H9 (cell line): Measurements from ENCODE around the gene IL4. TPM values are rescaled to one million over a fixed set of nuclear protein-coding genes. Genes with fewer than 3 reads are reported as not detected.

ENCODE experiments used
- DNase-seq: peaks from one replicate; pipeline ENCODE4 v3.0.0-alpha.2; 2017
- H2AFZ ChIP-seq: one replicate; pipeline ENCODE4 v1.6.1; 2013; ENCODE audit warnings: mild to moderate bottlenecking, low read length, control low read depth, moderate library complexity
- H2AK5ac ChIP-seq: 2 replicates; pipeline ENCODE4 v1.6.1; 2013; ENCODE audit warnings: low read length, control low read depth, mixed read lengths; ENCODE audit not compliant: insufficient read length
- H2BK120ac ChIP-seq: one replicate; pipeline ENCODE4 v1.6.1; 2013; ENCODE audit warnings: low read depth, mild to moderate bottlenecking, low read length, control low read depth, inconsistent platforms; ENCODE audit not compliant: poor library complexity, severe bottlenecking
- H2BK12ac ChIP-seq: 2 replicates; pipeline ENCODE4 v1.6.1; 2013; ENCODE audit warnings: low read length, control low read depth, mixed read lengths, low read depth; ENCODE audit not compliant: insufficient read length
- H2BK15ac ChIP-seq: 2 replicates; pipeline ENCODE4 v1.6.1; 2013; ENCODE audit warnings: low read depth, low read length, control low read depth
- H2BK20ac ChIP-seq: one replicate; pipeline ENCODE4 v1.6.1; 2013; ENCODE audit warnings: low read depth, mild to moderate bottlenecking, low read length, control low read depth, inconsistent platforms; ENCODE audit not compliant: poor library complexity, severe bottlenecking
- H2BK5ac ChIP-seq: 2 replicates; pipeline ENCODE4 v1.6.1; 2013; ENCODE audit warnings: low read length, control low read depth, mixed read lengths; ENCODE audit not compliant: insufficient read length
- H3K14ac ChIP-seq: 2 replicates; pipeline ENCODE4 v1.6.1; 2013; ENCODE audit warnings: low read length, control low read depth; ENCODE audit not compliant: insufficient read depth
- H3K18ac ChIP-seq: 2 replicates; pipeline ENCODE4 v1.6.1; 2013; ENCODE audit warnings: low read depth, mild to moderate bottlenecking, mixed read lengths, low read length, control low read depth; ENCODE audit not compliant: insufficient read length
- H3K23ac ChIP-seq: 2 replicates; pipeline ENCODE4 v1.6.1; 2013; ENCODE audit warnings: low read length, control low read depth, mixed read lengths, low read depth; ENCODE audit not compliant: insufficient read length
- H3K23me2 ChIP-seq: 2 replicates; pipeline ENCODE4 v1.6.1; 2013; ENCODE audit warnings: low read depth, mild to moderate bottlenecking, mixed read lengths, low read length, control low read depth; ENCODE audit not compliant: insufficient read length, poor library complexity, severe bottlenecking
- H3K27ac ChIP-seq: 2 replicates; pipeline ENCODE4 v1.5.1; 2013; ENCODE audit warnings: low read length, control low read depth, mixed read lengths, low read depth; ENCODE audit not compliant: insufficient read length
- H3K27me3 ChIP-seq: 2 replicates; pipeline ENCODE4 v1.6.1; 2013; ENCODE audit warnings: low read length, control low read depth, inconsistent platforms; ENCODE audit not compliant: insufficient read depth
- H3K4ac ChIP-seq: 2 replicates; pipeline ENCODE4 v1.6.1; 2013; ENCODE audit warnings: low read depth, mild to moderate bottlenecking, control low read depth, inconsistent platforms, low read length, moderate library complexity
- H3K4me1 ChIP-seq: 2 replicates; pipeline ENCODE4 v1.6.1; 2013; ENCODE audit warnings: low read length, control low read depth, inconsistent platforms; ENCODE audit not compliant: insufficient read depth
- H3K4me2 ChIP-seq: 2 replicates; pipeline ENCODE4 v1.6.1; 2013; ENCODE audit warnings: low read length, control low read depth, mixed read lengths; ENCODE audit not compliant: insufficient read length, insufficient read depth
- H3K56ac ChIP-seq: 2 replicates; pipeline ENCODE4 v1.6.1; 2013; ENCODE audit warnings: low read depth, mild to moderate bottlenecking, mixed read lengths, low read length, control low read depth; ENCODE audit not compliant: insufficient read length
- H3K79me1 ChIP-seq: 2 replicates; pipeline ENCODE4 v1.6.1; 2013; ENCODE audit warnings: low read depth, mild to moderate bottlenecking, moderate library complexity, low read length, control low read depth, inconsistent platforms; ENCODE audit not compliant: insufficient read depth, poor library complexity, severe bottlenecking
- H3K79me2 ChIP-seq: 2 replicates; pipeline ENCODE4 v1.6.1; 2013; ENCODE audit warnings: low read length, control low read depth, inconsistent platforms; ENCODE audit not compliant: insufficient read depth
- H3K9ac ChIP-seq: 2 replicates; pipeline ENCODE4 v1.6.1; 2013; ENCODE audit warnings: low read length, control low read depth, mixed read lengths; ENCODE audit not compliant: insufficient read length; ENCODE audit errors: extremely low read depth
- H3K9me3 ChIP-seq: one replicate; pipeline ENCODE4 v1.6.1; 2013; ENCODE audit warnings: low read depth, low read length, inconsistent platforms; ENCODE audit not compliant: control insufficient read depth
- H3T11ph ChIP-seq: one replicate; pipeline ENCODE4 v1.6.1; 2013; ENCODE audit warnings: mild to moderate bottlenecking, low read length, control low read depth, inconsistent platforms
- H4K20me1 ChIP-seq: one replicate; pipeline ENCODE4 v1.6.1; 2013; ENCODE audit not compliant: control insufficient read depth, insufficient read length, insufficient read depth
- H4K5ac ChIP-seq: 2 replicates; pipeline ENCODE4 v1.6.1; 2013; ENCODE audit warnings: low read depth, mild to moderate bottlenecking, mixed read lengths, low read length, control low read depth; ENCODE audit not compliant: insufficient read length
- H4K8ac ChIP-seq: replicated peaks from 2 replicates; pipeline ENCODE4 v1.6.1; 2013; ENCODE audit warnings: low read length, control low read depth, mixed read lengths, low read depth; ENCODE audit not compliant: insufficient read length
- H4K91ac ChIP-seq: 2 replicates; pipeline ENCODE4 v1.6.1; 2013; ENCODE audit warnings: low read depth, mild to moderate bottlenecking, moderate library complexity, mixed read lengths, low read length, control low read depth; ENCODE audit not compliant: insufficient read length
- H3K27ac Mint-ChIP-seq, 3 experiments: 2 replicates in 2 of 3; 3 replicates in 1 of 3; pipeline ENCODE4 v1.8.0; 2020 to 2021; ENCODE audit warnings: mixed read lengths in 3 of 3, mild to moderate bottlenecking in 1 of 3, moderate library complexity in 1 of 3
- H3K27me3 Mint-ChIP-seq: 2 replicates; pipeline ENCODE4 v1.8.0; 2021; ENCODE audit warnings: low read depth, mild to moderate bottlenecking, moderate library complexity, mixed read lengths
- H3K36me3 Mint-ChIP-seq, 3 experiments: 2 replicates in 2 of 3; 3 replicates in 1 of 3; pipeline ENCODE4 v1.8.0; 2020 to 2021; ENCODE audit warnings: low read depth in 3 of 3, mixed read lengths in 3 of 3; ENCODE audit not compliant: insufficient read depth in 1 of 3
- H3K4me1 Mint-ChIP-seq, 2 experiments: 2 replicates each; pipeline ENCODE4 v1.8.0; 2020; ENCODE audit warnings: mixed read lengths in 2 of 2
- H3K4me3 Mint-ChIP-seq, 2 experiments: 2 replicates in 1 of 2; 3 replicates in 1 of 2; pipeline ENCODE4 v1.8.0; 2020 to 2021; ENCODE audit warnings: mild to moderate bottlenecking in 2 of 2, mixed read lengths in 2 of 2, moderate library complexity in 1 of 2
- H3K9me3 Mint-ChIP-seq, 2 experiments: 2 replicates in 1 of 2; 3 replicates in 1 of 2; pipeline ENCODE4 v1.8.0; 2020; ENCODE audit warnings: mild to moderate bottlenecking in 2 of 2, mixed read lengths in 2 of 2, moderate library complexity in 1 of 2
- CTCF ChIP-seq: fragments of 200-600 bp; sonication (generic); conservative IDR thresholded peaks from 3 replicates; pipeline ENCODE4 v1.8.0; 2021; ENCODE audit warnings: antibody characterized with exemption, mild to moderate bottlenecking
- WGBS: extraction: QIAGEN DNeasy Blood & Tissue Kit; methylation state at CpG from one replicate; pipeline ENCODE4 v1.1.7; 2013; ENCODE audit warnings: missing lambda C conversion rate, low lambda C conversion rate, mixed read lengths; ENCODE audit not compliant: insufficient read length; ENCODE audit errors: extremely low coverage; 5-methylcytosine and 5-hydroxymethylcytosine counted together
- total RNA-seq: library from RNA; stranded (reverse); gene quantifications from 2 replicates; pipeline ENCODE4 v1.2.1, GENCODE V29; 2021

The IL4 gene
- total RNA-seq, 1 experiment from 2014 or later = not detected

GRCh38 chr5:132665574-132666080, 8.2 kb upstream of the IL4 start:
- no peak overlapping the region for H3K9ac ChIP-seq
- H3K4me1 Mint-ChIP-seq = peaks cover 29 to 39% of the 10 kb centered on the region in 2 experiments
- H3K56ac ChIP-seq = no peak overlapping the region
- H3K79me2 ChIP-seq = no peaks in the 10 kb centered on the region
- H3K23me2 ChIP-seq = no peaks in the 10 kb centered on the region
- no peaks in the 10 kb centered on the region for H3K27me3 ChIP-seq
- no peak overlapping the region for H3K23ac ChIP-seq
- 0 out of 7 replicates have a peak, but pooled peaks cover 0 to under 1% (median 0%) of the 10 kb centered on the region in 3 experiments for H3K36me3 Mint-ChIP-seq
- no peak for TF ChIP-seq CTCF
- no peak overlapping the region for H3K4me3 Mint-ChIP-seq
- no peak for DNase-seq
- H3K4me2 ChIP-seq = no peak overlapping the region
- no peak overlapping the region for H3K14ac ChIP-seq
- WGBS = no CpG with 5 or more reads among the region's 21 CpGs
- H3T11ph ChIP-seq = no peak overlapping the region
- no peaks in the 10 kb centered on the region for H3K79me1 ChIP-seq
- no peak overlapping the region for H4K8ac ChIP-seq
- no peak overlapping the region for H4K91ac ChIP-seq
- no peak overlapping the region for H3K18ac ChIP-seq
- no peak overlapping the region for H2BK5ac ChIP-seq
- H3K4me1 ChIP-seq = no peaks in the 10 kb centered on the region
- H3K9me3 Mint-ChIP-seq = peaks cover 0 to 2% of the 10 kb centered on the region in 2 experiments; a peak in 3 of 5 replicates
- no peaks in the 10 kb centered on the region for H4K20me1 ChIP-seq
- no peak overlapping the region for H3K27ac ChIP-seq
- H4K5ac ChIP-seq = no peak overlapping the region
- H3K4ac ChIP-seq = no peak overlapping the region
- H2AFZ ChIP-seq = no peak overlapping the region
- no peak overlapping the region for H2AK5ac ChIP-seq
- H2BK120ac ChIP-seq = no peak overlapping the region
- H3K9me3 ChIP-seq = no peaks in the 10 kb centered on the region
- H2BK12ac ChIP-seq = no peak overlapping the region
- H2BK15ac ChIP-seq = no peak overlapping the region
- peaks cover 2% of the 10 kb centered on the region for H3K27me3 Mint-ChIP-seq
- no peak overlapping the region for H2BK20ac ChIP-seq
- H3K27ac Mint-ChIP-seq = no peak overlapping the region; a peak in 1 of 7 replicates
